ENCODE results near the gene TMEM207.

The TMEM207 gene

GRCh38 chr3:190455828-190456227 is 6.1 kb upstream of the TMEM207 start:
- no peaks in the 10 kb centered on the region for H3K4me1 ChIP-seq
- no peak overlapping the region for H3K4me3 ChIP-seq (ENCODE audit: low read depth, low read length)
- DNase-seq: no peak
- TF ChIP-seq CTCF (IDR thresholded peaks at IDR 0.05; ENCODE audit: low read depth, low read length): no peak
- no peaks in the 10 kb centered on the region for H3K27me3 ChIP-seq
- no peaks in the 10 kb centered on the region for H3K36me3 ChIP-seq
- no peaks in the 10 kb centered on the region for H3K9me3 ChIP-seq

GRCh38 chr3:190448256-190448655 is 1.4 kb downstream of the TMEM207 start:
- H3K4me3 ChIP-seq (ENCODE audit: low read depth, low read length): no peak overlapping the region
- H3K4me1 ChIP-seq: no peaks in the 10 kb centered on the region
- H3K36me3 ChIP-seq: no peaks in the 10 kb centered on the region
- H3K27me3 ChIP-seq: no peaks in the 10 kb centered on the region
- TF ChIP-seq CTCF (IDR thresholded peaks at IDR 0.05; ENCODE audit: low read depth, low read length): no peak
- DNase-seq: no peak
- no peaks in the 10 kb centered on the region for H3K9me3 ChIP-seq

GRCh38 chr3:190446573-190447279 is 3.0 kb downstream of the TMEM207 start:
- Histone ChIP-seq H3K9me3 (no peaks in the 10 kb centered on the region), H3K27me3 (no peaks in the 10 kb centered on the region), H3K4me1 (no peaks in the 10 kb centered on the region), H3K4me3 (ENCODE audit: low read depth, low read length) (no peak overlapping the region), H3K36me3 (no peaks in the 10 kb centered on the region)
- TF ChIP-seq CTCF (IDR thresholded peaks at IDR 0.05; ENCODE audit: low read depth, low read length): no peak
- no peak for DNase-seq

GRCh38 chr3:190444576-190445145 is 5.0 kb downstream of the TMEM207 start:
- no peaks in the 10 kb centered on the region for H3K9me3 ChIP-seq
- no peak for DNase-seq
- no peaks in the 10 kb centered on the region for H3K27me3 ChIP-seq
- H3K36me3 ChIP-seq: no peaks in the 10 kb centered on the region
- H3K4me3 ChIP-seq (ENCODE audit: low read depth, low read length): no peak overlapping the region
- no peak for TF ChIP-seq CTCF (IDR thresholded peaks at IDR 0.05; ENCODE audit: low read depth, low read length)
- no peaks in the 10 kb centered on the region for H3K4me1 ChIP-seq

GRCh38 chr3:190444006-190444405 is 5.7 kb downstream of the TMEM207 start:
- no peaks in the 10 kb centered on the region for H3K9me3 ChIP-seq
- no peaks in the 10 kb centered on the region for H3K36me3 ChIP-seq
- DNase-seq: no peak
- no peak overlapping the region for H3K4me3 ChIP-seq (ENCODE audit: low read depth, low read length)
- TF ChIP-seq CTCF (IDR thresholded peaks at IDR 0.05; ENCODE audit: low read depth, low read length): no peak
- no peaks in the 10 kb centered on the region for H3K27me3 ChIP-seq
- no peaks in the 10 kb centered on the region for H3K4me1 ChIP-seq

- DNase-seq: no peak
- H3K27me3 ChIP-seq: no peaks in the 10 kb centered on the region
- no peaks in the 10 kb centered on the region for H3K9me3 ChIP-seq
- no peak overlapping the region for H3K4me3 ChIP-seq (ENCODE audit: low read depth, low read length)
- no peaks in the 10 kb centered on the region for H3K36me3 ChIP-seq
- no peaks in the 10 kb centered on the region for H3K4me1 ChIP-seq
- no peak for TF ChIP-seq CTCF (IDR thresholded peaks at IDR 0.05; ENCODE audit: low read depth, low read length)
These were observed 6.4 kb downstream of the TMEM207 start for GRCh38 chr3:190443257-190443656.

Data from BE2C (cell line).